Measurements from ENCODE around the gene OSBPL9. TPM values are rescaled to one million over a fixed set of nuclear protein-coding genes. Genes with fewer than 3 reads are reported as not detected.

Gene OSBPL9
- polyA plus RNA-seq, 1 experiment = 69.6 TPM

DNA sequence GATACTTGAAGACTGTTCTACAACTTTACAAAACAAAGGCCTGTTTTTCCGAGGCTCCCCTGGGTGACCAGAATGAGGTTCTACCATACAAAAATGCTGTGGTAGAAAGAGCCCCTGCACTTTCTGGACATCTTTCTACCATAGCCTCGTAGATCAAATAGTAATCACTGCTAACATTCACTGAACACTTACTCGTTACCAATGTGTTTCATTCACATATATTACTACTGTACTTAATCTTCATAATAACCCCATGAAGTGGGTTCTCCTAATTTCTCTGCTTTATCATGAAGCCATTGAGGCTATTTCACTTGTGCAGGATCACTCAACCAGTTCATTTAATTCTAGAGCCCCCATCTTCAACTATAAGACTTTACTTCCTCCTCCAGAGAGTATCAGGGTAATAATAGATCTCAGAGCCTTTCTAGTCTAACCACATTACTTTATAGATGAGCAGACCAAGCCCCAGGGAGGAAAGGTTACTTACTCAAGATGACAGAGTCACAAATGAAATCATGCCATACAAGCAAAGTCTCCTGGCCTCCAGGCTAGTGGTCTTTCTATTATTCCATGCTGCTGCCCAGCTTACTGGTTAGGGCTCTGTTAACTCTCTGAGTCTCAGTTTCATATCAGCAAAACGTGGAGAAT, 46.7 kb upstream of the OSBPL9 start:
- ChIA-PET CTCF (interaction anchor here (0.9 to 1.6 kb wide), 2 partner anchors 15 to 199 kb away, joined by 8 to 15 read pairs; no protein-coding TSS in a partner anchor), POLR2A (interaction anchor here (0.5 to 0.6 kb wide), 2 partner anchors 104 to 237 kb away, joined by 3 to 4 read pairs; no protein-coding TSS in a partner anchor)
- TF ChIP-seq, protein P1, sequence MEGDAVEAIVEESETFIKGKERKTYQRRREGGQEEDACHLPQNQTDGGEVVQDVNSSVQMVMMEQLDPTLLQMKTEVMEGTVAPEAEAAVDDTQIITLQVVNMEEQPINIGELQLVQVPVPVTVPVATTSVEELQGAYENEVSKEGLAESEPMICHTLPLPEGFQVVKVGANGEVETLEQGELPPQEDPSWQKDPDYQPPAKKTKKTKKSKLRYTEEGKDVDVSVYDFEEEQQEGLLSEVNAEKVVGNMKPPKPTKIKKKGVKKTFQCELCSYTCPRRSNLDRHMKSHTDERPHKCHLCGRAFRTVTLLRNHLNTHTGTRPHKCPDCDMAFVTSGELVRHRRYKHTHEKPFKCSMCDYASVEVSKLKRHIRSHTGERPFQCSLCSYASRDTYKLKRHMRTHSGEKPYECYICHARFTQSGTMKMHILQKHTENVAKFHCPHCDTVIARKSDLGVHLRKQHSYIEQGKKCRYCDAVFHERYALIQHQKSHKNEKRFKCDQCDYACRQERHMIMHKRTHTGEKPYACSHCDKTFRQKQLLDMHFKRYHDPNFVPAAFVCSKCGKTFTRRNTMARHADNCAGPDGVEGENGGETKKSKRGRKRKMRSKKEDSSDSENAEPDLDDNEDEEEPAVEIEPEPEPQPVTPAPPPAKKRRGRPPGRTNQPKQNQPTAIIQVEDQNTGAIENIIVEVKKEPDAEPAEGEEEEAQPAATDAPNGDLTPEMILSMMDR (IDR thresholded peaks at IDR 0.05; ENCODE audit: low read depth, low read length) = no peak
- Histone ChIP-seq H3K27me3 (ENCODE audit: control insufficient read depth, insufficient read depth, low read length) (no peaks in the 10 kb centered on the region), H3K4me3 (ENCODE audit: low read depth, low read length) (no peak overlapping the region), H3K27ac (ENCODE audit: low read depth, low read length) (no peak overlapping the region), H3K9me3 (ENCODE audit: control insufficient read depth, insufficient read depth, low read length) (no peaks in the 10 kb centered on the region)
- DNase-seq (ENCODE audit: low read depth, low spot score) = no peak

DNA sequence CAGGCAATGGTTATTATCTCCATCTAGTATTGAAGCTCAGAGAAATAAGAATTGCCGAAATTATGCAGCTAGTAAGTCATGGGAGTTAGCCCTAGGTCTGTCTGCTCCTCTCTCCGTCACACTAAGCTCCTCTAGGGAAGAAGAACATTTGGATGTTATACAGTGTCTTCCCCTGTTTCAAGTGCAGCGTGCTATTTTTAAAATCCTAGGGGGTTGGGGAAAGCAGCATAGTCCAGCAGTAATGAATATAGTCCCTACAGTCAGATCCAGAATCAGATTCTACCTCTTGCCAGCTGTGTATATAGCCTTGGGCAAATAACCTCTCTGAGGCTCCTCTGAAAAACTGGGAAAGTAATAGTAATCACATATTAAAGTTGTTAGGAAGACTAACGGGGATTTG, 44.5 kb upstream of the OSBPL9 start:
- Histone ChIP-seq H3K4me3 (ENCODE audit: low read depth, low read length) (no peak overlapping the region), H3K9me3 (ENCODE audit: control insufficient read depth, insufficient read depth, low read length) (no peaks in the 10 kb centered on the region), H3K27me3 (ENCODE audit: control insufficient read depth, insufficient read depth, low read length) (no peaks in the 10 kb centered on the region), H3K27ac (ENCODE audit: low read depth, low read length) (no peak overlapping the region)
- TF ChIP-seq, protein P1 (IDR thresholded peaks at IDR 0.05; ENCODE audit: low read depth, low read length) = no peak
- POLR2A ChIA-PET = interaction anchor here (0.7 kb wide), 1 partner anchor 154 kb away, joined by 6 read pairs; no protein-coding TSS in a partner anchor
- no peak for DNase-seq (ENCODE audit: low read depth, low spot score)
- CTCF ChIA-PET = no interaction called here

DNA sequence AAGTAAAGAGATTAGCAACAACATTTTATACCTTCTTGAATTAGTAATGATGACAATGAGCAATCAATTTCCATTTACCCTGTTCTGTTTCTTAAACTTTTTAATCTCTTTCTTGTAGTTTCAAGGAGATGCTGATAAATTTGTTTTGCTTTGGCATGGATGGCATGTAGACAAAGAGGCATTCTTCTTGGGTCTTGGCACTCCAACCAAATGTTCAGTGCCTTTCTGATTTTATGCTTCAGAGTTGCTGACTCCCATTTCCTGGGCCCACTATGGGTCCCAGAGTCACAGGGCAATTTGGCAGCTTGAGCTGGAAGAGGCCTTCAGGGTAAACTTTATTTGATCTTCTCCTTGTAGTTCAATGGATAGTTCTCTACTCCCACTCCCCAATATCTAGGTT, 42.1 kb upstream of the OSBPL9 start:
- ChIA-PET POLR2A (no interaction called here), CTCF (interaction anchor here (1.1 kb wide), 1 partner anchor 194 kb away, joined by 4 read pairs; no protein-coding TSS in a partner anchor)
- H3K27ac ChIP-seq (ENCODE audit: low read depth, low read length) = no peak overlapping the region
- no peaks in the 10 kb centered on the region for H3K27me3 ChIP-seq (ENCODE audit: control insufficient read depth, insufficient read depth, low read length)
- no peak overlapping the region for H3K4me3 ChIP-seq (ENCODE audit: low read depth, low read length)
- TF ChIP-seq, protein P1 (IDR thresholded peaks at IDR 0.05; ENCODE audit: low read depth, low read length) = no peak
- no peaks in the 10 kb centered on the region for H3K9me3 ChIP-seq (ENCODE audit: control insufficient read depth, insufficient read depth, low read length)
- DNase-seq (ENCODE audit: low read depth, low spot score) = no peak

DNA sequence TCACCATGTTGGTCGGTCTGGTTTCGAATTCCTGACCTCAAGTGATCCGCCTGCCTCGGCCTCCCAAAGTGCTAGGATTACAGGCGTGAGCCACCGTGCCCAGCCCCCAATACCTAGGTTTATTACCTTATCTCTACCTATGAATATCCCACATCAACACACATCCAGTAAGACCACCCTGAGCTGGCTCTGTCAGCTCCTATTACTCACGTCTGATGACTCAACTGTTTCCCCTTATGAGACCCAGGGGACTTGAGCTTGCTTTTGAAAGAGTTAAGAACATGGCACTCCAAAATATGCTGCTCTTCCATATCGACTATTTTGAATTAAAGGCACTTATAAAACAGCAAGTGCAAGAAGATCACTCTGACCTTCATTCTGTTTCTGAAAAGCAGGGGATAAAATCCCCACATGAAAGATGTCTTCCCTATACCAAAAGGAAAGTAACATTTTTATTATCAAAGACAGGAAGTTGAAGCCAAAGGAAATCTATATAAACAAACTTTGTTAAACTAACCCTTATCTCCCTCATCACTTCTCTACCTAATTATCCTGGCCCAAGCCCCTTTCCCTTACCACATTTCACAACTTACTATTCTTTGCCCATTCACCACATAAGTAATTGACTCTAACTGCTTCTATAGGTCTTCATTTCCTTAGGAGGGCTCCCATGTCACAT, 41.3 kb upstream of the OSBPL9 start:
- H3K27me3 ChIP-seq (ENCODE audit: control insufficient read depth, insufficient read depth, low read length) = no peaks in the 10 kb centered on the region
- TF ChIP-seq, protein P1 (IDR thresholded peaks at IDR 0.05; ENCODE audit: low read depth, low read length) = no peak
- DNase-seq (ENCODE audit: low read depth, low spot score) = no peak
- POLR2A ChIA-PET = no interaction called here
- no peak overlapping the region for H3K27ac ChIP-seq (ENCODE audit: low read depth, low read length)
- H3K9me3 ChIP-seq (ENCODE audit: control insufficient read depth, insufficient read depth, low read length) = no peaks in the 10 kb centered on the region
- CTCF ChIA-PET = interaction anchor here (1.1 kb wide), 1 partner anchor 194 kb away, joined by 4 read pairs; no protein-coding TSS in a partner anchor
- H3K4me3 ChIP-seq (ENCODE audit: low read depth, low read length) = no peak overlapping the region

DNA sequence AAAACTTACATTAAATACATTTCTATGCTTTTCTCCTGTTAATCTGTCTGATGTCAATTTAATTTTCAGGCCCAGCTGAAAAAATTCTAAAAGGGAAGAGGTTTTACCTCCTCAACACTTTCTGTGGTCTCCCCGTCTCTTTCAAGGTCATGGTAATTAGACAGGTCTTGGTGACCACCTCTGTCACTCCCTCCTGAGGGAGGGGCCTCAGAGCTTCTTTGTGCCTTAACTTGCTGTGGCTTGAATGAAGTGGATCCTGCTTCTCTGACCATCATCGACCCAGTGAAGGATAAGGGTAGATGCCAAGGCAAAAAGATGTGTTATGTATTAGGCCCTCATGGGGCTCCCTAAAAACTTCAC, 40.8 kb upstream of the OSBPL9 start:
- H3K27ac ChIP-seq (ENCODE audit: low read depth, low read length) = no peak overlapping the region
- TF ChIP-seq, protein P1 (IDR thresholded peaks at IDR 0.05; ENCODE audit: low read depth, low read length) = no peak
- ChIA-PET CTCF (no interaction called here), POLR2A (no interaction called here)
- no peaks in the 10 kb centered on the region for H3K27me3 ChIP-seq (ENCODE audit: control insufficient read depth, insufficient read depth, low read length)
- DNase-seq (ENCODE audit: low read depth, low spot score) = no peak
- H3K9me3 ChIP-seq (ENCODE audit: control insufficient read depth, insufficient read depth, low read length) = no peaks in the 10 kb centered on the region
- H3K4me3 ChIP-seq (ENCODE audit: low read depth, low read length) = no peak overlapping the region
